ENCODE data around the gene FAM111A.

FAM111A gene

DNA sequence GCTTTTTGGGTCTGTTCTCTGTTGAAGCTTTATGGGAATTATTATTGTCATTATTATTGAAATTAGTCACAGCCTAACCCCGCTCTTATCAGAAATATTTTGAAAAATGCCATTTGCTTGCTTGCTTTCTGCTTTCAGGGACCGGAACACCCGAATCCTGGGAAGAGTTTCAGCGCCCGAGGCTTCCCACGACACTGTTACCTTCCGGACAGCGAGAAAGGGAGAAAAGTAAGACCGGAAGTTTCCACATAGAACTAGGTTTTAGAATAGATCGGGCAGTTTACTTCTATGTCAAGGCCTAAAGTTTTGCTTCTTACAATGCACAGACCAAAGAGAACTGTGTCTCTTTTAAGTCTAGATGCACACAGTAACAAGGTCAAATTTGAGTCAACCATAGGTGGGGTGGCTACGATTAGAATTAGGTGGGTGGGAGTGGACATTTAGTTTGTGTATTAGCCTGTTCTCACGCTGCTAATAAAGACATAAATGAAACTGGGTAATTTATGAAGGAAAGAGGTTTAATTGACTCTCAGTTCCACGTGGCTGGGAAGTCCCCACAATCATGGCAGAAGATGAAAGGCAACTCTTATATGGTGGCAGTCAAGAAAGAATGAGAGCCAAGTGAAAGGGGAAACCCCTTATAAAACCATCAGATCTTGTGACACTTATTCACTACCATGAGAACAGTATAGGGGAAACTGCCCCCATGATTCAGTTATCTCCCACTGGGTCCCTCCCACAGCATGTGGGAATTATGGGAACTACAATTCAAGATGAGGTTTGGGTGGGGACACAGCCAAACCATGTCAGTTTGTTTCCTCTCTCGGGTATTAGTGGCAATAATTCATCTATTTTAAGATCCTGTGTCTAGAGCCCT, 57.1 kb downstream of the FAM111A start:
- DNase-seq (ENCODE audit: low spot score): no peak

DNA sequence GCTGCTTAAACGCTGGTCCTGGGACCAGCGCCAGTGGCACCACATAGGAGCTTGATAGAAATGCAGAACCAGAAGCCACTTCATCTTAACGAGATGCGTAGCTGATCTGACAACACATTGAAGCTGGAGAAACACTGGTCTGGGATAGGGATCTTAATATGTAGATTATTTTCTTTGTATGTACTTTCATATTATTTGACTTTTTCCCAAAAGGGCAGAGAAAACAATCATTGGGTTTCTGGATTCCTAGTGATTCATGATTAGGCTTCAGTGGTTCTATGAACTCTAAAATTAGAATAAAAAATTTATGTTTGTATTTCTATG, 57.7 kb downstream of the FAM111A start:
- no peak for DNase-seq (ENCODE audit: low spot score)

DNA sequence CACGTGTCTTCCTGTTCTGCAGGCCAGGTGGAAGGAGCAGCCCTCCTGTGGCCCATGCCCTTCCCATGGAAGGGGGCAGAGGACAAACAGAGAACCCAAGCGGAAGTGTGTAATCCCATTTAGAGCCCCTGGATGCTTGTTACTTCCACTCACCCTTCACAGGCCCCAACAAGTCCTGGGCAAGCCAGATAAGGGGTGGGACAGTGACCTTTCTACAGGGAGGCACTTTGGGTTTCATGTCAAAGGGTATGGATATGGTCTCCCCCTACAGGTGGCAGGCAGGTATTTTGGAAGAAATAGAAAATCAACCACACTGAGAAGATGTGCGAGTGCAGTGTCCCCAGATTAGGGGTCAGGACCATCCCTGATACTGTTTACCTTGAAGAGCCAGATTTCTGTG, 58.7 kb downstream of the FAM111A start:
- DNase-seq (ENCODE audit: low spot score): no peak
